ENCODE data around the gene CAV1. TPM values are rescaled to one million over a fixed set of nuclear protein-coding genes. Genes with fewer than 3 reads are reported as not detected.

Gene CAV1
- total and polyA plus RNA-seq, 2 experiments from 2014 or later: 16.0 to 21.1 TPM

DNA sequence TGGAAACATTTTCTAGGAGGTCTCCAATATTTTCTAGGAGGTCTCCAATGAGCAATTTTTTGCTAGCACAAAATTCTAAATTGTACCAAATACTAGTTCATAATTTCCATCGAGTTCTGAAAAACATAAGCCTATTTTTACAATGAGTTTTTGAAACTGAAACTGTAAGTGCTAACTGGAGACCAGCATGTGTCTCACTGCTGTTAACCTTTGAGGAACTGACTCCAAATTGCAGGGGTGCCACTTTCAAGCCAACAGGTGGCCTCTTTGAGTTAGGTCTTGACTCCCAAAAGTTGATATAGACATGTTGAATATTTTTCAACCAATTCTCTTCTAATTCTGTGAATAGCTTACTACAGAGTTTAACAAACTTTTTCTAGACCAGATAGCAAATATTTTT lies 58.8 kb downstream of the CAV1 start:
- Mint-ChIP-seq H3K27me3 (ENCODE audit: insufficient read depth, low read depth, poor library complexity) (no peaks in the 10 kb centered on the region), H3K36me3 (ENCODE audit: low read depth) (no peaks in the 10 kb centered on the region), H3K9me3 (no peaks in the 10 kb centered on the region), H3K27ac (no peak overlapping the region), H3K4me3 (no peak overlapping the region), H3K4me1 (peaks cover 6% of the 10 kb centered on the region)
- H3K36me3 ChIP-seq (ENCODE audit: insufficient read depth): no peaks in the 10 kb centered on the region
- no peak for TF ChIP-seq CREB1 (CRISPR knock-in tag; IDR thresholded peaks at IDR 0.05; ENCODE audit: low read depth)
- TF ChIP-seq, protein P1, sequence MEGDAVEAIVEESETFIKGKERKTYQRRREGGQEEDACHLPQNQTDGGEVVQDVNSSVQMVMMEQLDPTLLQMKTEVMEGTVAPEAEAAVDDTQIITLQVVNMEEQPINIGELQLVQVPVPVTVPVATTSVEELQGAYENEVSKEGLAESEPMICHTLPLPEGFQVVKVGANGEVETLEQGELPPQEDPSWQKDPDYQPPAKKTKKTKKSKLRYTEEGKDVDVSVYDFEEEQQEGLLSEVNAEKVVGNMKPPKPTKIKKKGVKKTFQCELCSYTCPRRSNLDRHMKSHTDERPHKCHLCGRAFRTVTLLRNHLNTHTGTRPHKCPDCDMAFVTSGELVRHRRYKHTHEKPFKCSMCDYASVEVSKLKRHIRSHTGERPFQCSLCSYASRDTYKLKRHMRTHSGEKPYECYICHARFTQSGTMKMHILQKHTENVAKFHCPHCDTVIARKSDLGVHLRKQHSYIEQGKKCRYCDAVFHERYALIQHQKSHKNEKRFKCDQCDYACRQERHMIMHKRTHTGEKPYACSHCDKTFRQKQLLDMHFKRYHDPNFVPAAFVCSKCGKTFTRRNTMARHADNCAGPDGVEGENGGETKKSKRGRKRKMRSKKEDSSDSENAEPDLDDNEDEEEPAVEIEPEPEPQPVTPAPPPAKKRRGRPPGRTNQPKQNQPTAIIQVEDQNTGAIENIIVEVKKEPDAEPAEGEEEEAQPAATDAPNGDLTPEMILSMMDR (conservative IDR thresholded peaks at IDR 0.05; ENCODE audit: low read depth in 2 of 2): 0 out of 4 replicates have a peak, but pooled peaks of 1 of the 2 experiments have one; percentile 4
- no peak overlapping the region for H3K27ac ChIP-seq (ENCODE audit: low read depth)
- H2AFZ ChIP-seq: no peak overlapping the region
- ATAC-seq (no peak), DNase-seq (ENCODE audit: low spot score) (no peak)
- no peaks in the 10 kb centered on the region for H3K79me2 ChIP-seq (replicated peaks; ENCODE audit: insufficient read depth)
- no peaks in the 10 kb centered on the region for H3F3A ChIP-seq (replicated peaks; ENCODE audit: low read depth)
- no peaks in the 10 kb centered on the region for H3K27me3 ChIP-seq (ENCODE audit: insufficient read depth)
- peaks cover 6% of the 10 kb centered on the region for H3K9me2 ChIP-seq (ENCODE audit: insufficient read depth)
- 0 out of 2 replicates have a peak, but pooled peaks cover 3% of the 10 kb centered on the region for H3K4me1 ChIP-seq (ENCODE audit: insufficient read depth)
- H4K20me1 ChIP-seq (replicated peaks; ENCODE audit: insufficient read depth): no peaks in the 10 kb centered on the region
- no peak overlapping the region for H3K4me3 ChIP-seq
- H3K4me2 ChIP-seq: no peak overlapping the region

DNA sequence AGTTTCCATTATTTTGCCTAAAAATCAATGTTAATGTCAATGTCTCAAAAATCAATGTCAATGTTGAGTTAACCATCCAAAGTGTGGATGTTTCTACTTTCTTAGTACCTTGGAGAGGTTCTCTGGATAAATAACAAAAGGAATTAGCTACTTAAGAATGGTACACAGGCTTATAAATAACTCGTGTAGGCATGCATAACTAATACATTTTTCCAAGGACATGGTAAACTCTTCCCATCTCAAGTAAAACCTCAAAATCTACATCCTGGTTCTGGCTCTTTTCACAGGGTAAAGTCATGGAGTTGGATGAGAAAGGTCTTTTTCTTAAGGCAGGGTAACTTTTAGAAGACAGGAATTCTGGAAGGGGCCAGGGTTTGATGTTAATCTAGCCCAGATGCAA lies 59.9 kb downstream of the CAV1 start:
- no peak for DNase-seq (ENCODE audit: low spot score)
- no peaks in the 10 kb centered on the region for H3K27me3 ChIP-seq (ENCODE audit: insufficient read depth)
- no peak overlapping the region for H3K27ac Mint-ChIP-seq
- TF ChIP-seq ZNF331 (CRISPR knock-in tag; IDR thresholded peaks at IDR 0.05; ENCODE audit: low read depth) (no peak), CREB1 (CRISPR knock-in tag; IDR thresholded peaks at IDR 0.05; ENCODE audit: low read depth) (no peak), NANOG (IDR thresholded peaks at IDR 0.05; ENCODE audit: borderline replicate concordance) (no peak), EZH2 (IDR thresholded peaks at IDR 0.05; ENCODE audit: low read depth, unreplicated experiment) (no peak), EZH2phosphoT487 (IDR thresholded peaks at IDR 0.05; ENCODE audit: unreplicated experiment) (no peak), ZNF114 (CRISPR knock-in tag; IDR thresholded peaks at IDR 0.05) (no peak)
- TF ChIP-seq, protein P2, sequence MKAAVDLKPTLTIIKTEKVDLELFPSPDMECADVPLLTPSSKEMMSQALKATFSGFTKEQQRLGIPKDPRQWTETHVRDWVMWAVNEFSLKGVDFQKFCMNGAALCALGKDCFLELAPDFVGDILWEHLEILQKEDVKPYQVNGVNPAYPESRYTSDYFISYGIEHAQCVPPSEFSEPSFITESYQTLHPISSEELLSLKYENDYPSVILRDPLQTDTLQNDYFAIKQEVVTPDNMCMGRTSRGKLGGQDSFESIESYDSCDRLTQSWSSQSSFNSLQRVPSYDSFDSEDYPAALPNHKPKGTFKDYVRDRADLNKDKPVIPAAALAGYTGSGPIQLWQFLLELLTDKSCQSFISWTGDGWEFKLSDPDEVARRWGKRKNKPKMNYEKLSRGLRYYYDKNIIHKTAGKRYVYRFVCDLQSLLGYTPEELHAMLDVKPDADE (IDR thresholded peaks at IDR 0.05): no peak
- TF ChIP-seq, protein P3, sequence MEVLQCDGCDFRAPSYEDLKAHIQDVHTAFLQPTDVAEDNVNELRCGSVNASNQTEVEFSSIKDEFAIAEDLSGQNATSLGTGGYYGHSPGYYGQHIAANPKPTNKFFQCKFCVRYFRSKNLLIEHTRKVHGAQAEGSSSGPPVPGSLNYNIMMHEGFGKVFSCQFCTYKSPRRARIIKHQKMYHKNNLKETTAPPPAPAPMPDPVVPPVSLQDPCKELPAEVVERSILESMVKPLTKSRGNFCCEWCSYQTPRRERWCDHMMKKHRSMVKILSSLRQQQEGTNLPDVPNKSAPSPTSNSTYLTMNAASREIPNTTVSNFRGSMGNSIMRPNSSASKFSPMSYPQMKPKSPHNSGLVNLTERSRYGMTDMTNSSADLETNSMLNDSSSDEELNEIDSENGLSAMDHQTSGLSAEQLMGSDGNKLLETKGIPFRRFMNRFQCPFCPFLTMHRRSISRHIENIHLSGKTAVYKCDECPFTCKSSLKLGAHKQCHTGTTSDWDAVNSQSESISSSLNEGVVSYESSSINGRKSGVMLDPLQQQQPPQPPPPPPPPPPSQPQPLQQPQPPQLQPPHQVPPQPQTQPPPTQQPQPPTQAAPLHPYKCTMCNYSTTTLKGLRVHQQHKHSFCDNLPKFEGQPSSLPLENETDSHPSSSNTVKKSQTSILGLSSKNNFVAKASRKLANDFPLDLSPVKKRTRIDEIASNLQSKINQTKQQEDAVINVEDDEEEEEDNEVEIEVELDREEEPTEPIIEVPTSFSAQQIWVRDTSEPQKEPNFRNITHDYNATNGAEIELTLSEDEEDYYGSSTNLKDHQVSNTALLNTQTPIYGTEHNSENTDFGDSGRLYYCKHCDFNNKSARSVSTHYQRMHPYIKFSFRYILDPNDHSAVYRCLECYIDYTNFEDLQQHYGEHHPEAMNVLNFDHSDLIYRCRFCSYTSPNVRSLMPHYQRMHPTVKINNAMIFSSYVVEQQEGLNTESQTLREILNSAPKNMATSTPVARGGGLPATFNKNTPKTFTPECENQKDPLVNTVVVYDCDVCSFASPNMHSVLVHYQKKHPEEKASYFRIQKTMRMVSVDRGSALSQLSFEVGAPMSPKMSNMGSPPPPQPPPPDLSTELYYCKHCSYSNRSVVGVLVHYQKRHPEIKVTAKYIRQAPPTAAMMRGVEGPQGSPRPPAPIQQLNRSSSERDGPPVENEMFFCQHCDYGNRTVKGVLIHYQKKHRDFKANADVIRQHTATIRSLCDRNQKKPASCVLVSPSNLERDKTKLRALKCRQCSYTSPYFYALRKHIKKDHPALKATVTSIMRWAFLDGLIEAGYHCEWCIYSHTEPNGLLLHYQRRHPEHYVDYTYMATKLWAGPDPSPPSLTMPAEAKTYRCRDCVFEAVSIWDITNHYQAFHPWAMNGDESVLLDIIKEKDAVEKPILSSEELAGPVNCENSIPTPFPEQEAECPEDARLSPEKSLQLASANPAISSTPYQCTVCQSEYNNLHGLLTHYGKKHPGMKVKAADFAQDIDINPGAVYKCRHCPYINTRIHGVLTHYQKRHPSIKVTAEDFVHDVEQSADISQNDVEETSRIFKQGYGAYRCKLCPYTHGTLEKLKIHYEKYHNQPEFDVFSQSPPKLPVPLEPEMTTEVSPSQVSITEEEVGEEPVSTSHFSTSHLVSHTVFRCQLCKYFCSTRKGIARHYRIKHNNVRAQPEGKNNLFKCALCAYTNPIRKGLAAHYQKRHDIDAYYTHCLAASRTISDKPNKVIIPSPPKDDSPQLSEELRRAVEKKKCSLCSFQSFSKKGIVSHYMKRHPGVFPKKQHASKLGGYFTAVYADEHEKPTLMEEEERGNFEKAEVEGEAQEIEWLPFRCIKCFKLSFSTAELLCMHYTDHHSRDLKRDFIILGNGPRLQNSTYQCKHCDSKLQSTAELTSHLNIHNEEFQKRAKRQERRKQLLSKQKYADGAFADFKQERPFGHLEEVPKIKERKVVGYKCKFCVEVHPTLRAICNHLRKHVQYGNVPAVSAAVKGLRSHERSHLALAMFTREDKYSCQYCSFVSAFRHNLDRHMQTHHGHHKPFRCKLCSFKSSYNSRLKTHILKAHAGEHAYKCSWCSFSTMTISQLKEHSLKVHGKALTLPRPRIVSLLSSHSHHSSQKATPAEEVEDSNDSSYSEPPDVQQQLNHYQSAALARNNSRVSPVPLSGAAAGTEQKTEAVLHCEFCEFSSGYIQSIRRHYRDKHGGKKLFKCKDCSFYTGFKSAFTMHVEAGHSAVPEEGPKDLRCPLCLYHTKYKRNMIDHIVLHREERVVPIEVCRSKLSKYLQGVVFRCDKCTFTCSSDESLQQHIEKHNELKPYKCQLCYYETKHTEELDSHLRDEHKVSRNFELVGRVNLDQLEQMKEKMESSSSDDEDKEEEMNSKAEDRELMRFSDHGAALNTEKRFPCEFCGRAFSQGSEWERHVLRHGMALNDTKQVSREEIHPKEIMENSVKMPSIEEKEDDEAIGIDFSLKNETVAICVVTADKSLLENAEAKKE (CRISPR knock-in tag; IDR thresholded peaks at IDR 0.05): no peak
- TF ChIP-seq, protein P1 (conservative IDR thresholded peaks at IDR 0.05; ENCODE audit: low read depth in 2 of 2): no peak

More for the DNA sequence above, 59.9 kb downstream of the CAV1 start:
- no peak overlapping the region for H2AFZ ChIP-seq
- Mint-ChIP-seq H3K4me3 (no peak overlapping the region), H3K4me1 (peaks cover 9% of the 10 kb centered on the region), H3K9me3 (no peaks in the 10 kb centered on the region), H3K36me3 (ENCODE audit: low read depth) (no peaks in the 10 kb centered on the region), H3K27me3 (ENCODE audit: insufficient read depth, low read depth, poor library complexity) (no peaks in the 10 kb centered on the region)
- no peak overlapping the region for H3K4me2 ChIP-seq
- no peak overlapping the region for H3K4me3 ChIP-seq
- ATAC-seq: no peak
- H3K36me3 ChIP-seq (ENCODE audit: insufficient read depth): no peaks in the 10 kb centered on the region
- no peaks in the 10 kb centered on the region for H4K20me1 ChIP-seq (replicated peaks; ENCODE audit: insufficient read depth)
- H3K27ac ChIP-seq (ENCODE audit: low read depth): no peak overlapping the region
- H3F3A ChIP-seq (replicated peaks; ENCODE audit: low read depth): no peaks in the 10 kb centered on the region
- H3K79me2 ChIP-seq (replicated peaks; ENCODE audit: insufficient read depth): no peaks in the 10 kb centered on the region
- peaks cover 6% of the 10 kb centered on the region for H3K9me2 ChIP-seq (ENCODE audit: insufficient read depth)
- 0 out of 2 replicates have a peak, but pooled peaks cover 3% of the 10 kb centered on the region for H3K4me1 ChIP-seq (ENCODE audit: insufficient read depth)
